HG02943 (cell line): ENCODE results near the gene MPHOSPH9.

Experiments used
- ATAC-seq: cut with Tn5 transposase; IDR thresholded peaks from one replicate; pipeline ENCODE4 v1.9.1; 2021; ENCODE audit warnings: mild to moderate bottlenecking, low read depth, moderate library complexity; ENCODE audit not compliant: unreplicated experiment

The MPHOSPH9 gene

GRCh38 chr12:123132951-123133619, 99.9 kb downstream of the MPHOSPH9 start:
- ATAC-seq, result no peak

GRCh38 chr12:123131879-123132402, 101.0 kb downstream of the MPHOSPH9 start:
- no peak for ATAC-seq

GRCh38 chr12:123131291-123131832, 101.6 kb downstream of the MPHOSPH9 start:
- ATAC-seq, result no peak

GRCh38 chr12:123129621-123130020, 103.3 kb downstream of the MPHOSPH9 start:
- ATAC-seq, result no peak

GRCh38 chr12:123127182-123127495, 105.8 kb downstream of the MPHOSPH9 start:
- no peak for ATAC-seq

- ATAC-seq, result no peak
These were observed 106.4 kb downstream of the MPHOSPH9 start for GRCh38 chr12:123126294-123127181.

- no peak for ATAC-seq
These were observed 110.3 kb downstream of the MPHOSPH9 start for GRCh38 chr12:123122626-123123025.

- ATAC-seq, result no peak
These were observed 111.3 kb downstream of the MPHOSPH9 start for GRCh38 chr12:123121670-123122069.

- no peak for ATAC-seq
These were observed 112.3 kb downstream of the MPHOSPH9 start for GRCh38 chr12:123120452-123121166.

- no peak for ATAC-seq
These were observed 113.1 kb downstream of the MPHOSPH9 start for GRCh38 chr12:123119808-123120207.

- ATAC-seq, result no peak
These were observed 114.4 kb downstream of the MPHOSPH9 start for GRCh38 chr12:123118497-123118896.

GRCh38 chr12:123115409-123116121, 117.4 kb downstream of the MPHOSPH9 start:
- ATAC-seq, result no peak

- no peak for ATAC-seq
These were observed 118.4 kb downstream of the MPHOSPH9 start for GRCh38 chr12:123114304-123115083.

- no peak for ATAC-seq
These were observed 119.9 kb downstream of the MPHOSPH9 start for GRCh38 chr12:123113026-123113425.

- no peak for ATAC-seq
These were observed 121.3 kb downstream of the MPHOSPH9 start for GRCh38 chr12:123111498-123112165.

GRCh38 chr12:123109319-123109772, 123.6 kb downstream of the MPHOSPH9 start:
- no peak for ATAC-seq

GRCh38 chr12:123108682-123109066, 124.3 kb downstream of the MPHOSPH9 start:
- no peak for ATAC-seq

- no peak for ATAC-seq
These were observed 124.8 kb downstream of the MPHOSPH9 start for GRCh38 chr12:123107926-123108681.
